Fibroblast of villous mesenchyme (primary cell): ENCODE data around the gene ZNF600. TPM values are rescaled to one million over a fixed set of nuclear protein-coding genes. Genes with fewer than 3 reads are reported as not detected.
"Not testable (repeated sequence)": the region's sequence is repeated elsewhere in the genome, so short reads cannot be mapped to it uniquely, and the experiment has no call there.

Source experiments
- DNase-seq: peaks from one replicate; pipeline ENCODE4 v3.0.0-alpha.2; 2010; ENCODE audit warnings: low read depth
- H3K4me3 ChIP-seq: 2 replicates; pipeline ENCODE4 v1.5.1; 2011; ENCODE audit warnings: low read depth, mild to moderate bottlenecking, low read length
- total RNA-seq: library from RNA; depleted of rRNA; stranded (reverse); fragments of >200 nt; gene quantifications from 2 replicates; pipeline ENCODE4 v1.2.3, GENCODE V29; 2012
- TF ChIP-seq, protein P1 (sequence below): IDR thresholded peaks from 2 replicates; pipeline ENCODE4 v1.5.1; 2012; ENCODE audit warnings: low read depth, mild to moderate bottlenecking, low read length; ENCODE audit not compliant: insufficient read depth

ZNF600 gene
- total RNA-seq, 1 donor, result 5.6 TPM

- no peak for DNase-seq
- H3K4me3 ChIP-seq, result peak overlapping the region; percentile 96
- TF ChIP-seq, protein P1, sequence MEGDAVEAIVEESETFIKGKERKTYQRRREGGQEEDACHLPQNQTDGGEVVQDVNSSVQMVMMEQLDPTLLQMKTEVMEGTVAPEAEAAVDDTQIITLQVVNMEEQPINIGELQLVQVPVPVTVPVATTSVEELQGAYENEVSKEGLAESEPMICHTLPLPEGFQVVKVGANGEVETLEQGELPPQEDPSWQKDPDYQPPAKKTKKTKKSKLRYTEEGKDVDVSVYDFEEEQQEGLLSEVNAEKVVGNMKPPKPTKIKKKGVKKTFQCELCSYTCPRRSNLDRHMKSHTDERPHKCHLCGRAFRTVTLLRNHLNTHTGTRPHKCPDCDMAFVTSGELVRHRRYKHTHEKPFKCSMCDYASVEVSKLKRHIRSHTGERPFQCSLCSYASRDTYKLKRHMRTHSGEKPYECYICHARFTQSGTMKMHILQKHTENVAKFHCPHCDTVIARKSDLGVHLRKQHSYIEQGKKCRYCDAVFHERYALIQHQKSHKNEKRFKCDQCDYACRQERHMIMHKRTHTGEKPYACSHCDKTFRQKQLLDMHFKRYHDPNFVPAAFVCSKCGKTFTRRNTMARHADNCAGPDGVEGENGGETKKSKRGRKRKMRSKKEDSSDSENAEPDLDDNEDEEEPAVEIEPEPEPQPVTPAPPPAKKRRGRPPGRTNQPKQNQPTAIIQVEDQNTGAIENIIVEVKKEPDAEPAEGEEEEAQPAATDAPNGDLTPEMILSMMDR, result no peak
These were observed 52.2 kb downstream of the ZNF600 start for GRCh38 chr19:52734331-52734892.

DNA sequence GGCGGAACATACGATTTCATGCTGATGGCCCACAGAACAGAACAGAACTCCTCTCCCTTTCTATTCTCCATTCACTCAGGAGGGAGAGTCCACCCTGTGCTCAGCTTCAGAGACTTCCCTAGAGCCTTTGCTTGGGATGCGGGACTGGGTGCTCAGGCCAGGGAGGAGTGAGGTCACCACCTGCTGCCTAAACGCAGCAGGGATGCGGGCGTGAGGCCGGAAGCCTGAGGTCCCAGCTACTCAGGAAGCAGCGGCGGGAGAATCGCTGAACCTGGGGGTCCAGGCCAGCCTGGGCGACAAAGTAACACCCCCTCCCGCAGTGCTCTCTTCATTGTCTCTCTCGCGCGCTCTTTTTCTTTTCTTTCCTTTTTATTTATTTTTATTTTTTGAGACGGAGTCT lies 60.5 kb downstream of the ZNF600 start:
- H3K4me3 ChIP-seq, DNase-seq: not testable (repeated sequence)

DNA sequence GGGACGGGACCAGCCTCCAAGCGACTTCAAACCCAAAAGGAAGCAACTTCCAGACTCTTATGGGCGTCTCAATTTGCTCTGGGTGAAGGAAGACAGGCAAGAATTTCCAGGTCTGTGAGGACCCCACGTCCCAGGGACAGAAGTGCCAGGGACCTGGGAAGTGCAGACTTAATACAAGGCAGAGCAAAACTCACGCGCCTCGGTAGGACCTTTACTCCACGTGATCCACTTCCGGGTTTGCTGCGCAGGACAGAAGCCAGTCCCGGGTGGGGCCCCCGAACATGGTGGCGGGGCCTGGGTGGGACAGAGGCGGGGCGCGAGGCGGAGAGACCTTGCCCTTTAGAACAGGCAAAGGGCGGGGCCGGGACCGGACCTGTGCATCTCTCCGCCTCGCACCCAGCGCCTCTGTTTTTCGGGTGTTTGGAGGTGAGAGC lies 61.0 kb downstream of the ZNF600 start:
- H3K4me3 ChIP-seq, result no peak overlapping the region
- TF ChIP-seq, protein P1, result no peak
- DNase-seq, result no peak

DNA sequence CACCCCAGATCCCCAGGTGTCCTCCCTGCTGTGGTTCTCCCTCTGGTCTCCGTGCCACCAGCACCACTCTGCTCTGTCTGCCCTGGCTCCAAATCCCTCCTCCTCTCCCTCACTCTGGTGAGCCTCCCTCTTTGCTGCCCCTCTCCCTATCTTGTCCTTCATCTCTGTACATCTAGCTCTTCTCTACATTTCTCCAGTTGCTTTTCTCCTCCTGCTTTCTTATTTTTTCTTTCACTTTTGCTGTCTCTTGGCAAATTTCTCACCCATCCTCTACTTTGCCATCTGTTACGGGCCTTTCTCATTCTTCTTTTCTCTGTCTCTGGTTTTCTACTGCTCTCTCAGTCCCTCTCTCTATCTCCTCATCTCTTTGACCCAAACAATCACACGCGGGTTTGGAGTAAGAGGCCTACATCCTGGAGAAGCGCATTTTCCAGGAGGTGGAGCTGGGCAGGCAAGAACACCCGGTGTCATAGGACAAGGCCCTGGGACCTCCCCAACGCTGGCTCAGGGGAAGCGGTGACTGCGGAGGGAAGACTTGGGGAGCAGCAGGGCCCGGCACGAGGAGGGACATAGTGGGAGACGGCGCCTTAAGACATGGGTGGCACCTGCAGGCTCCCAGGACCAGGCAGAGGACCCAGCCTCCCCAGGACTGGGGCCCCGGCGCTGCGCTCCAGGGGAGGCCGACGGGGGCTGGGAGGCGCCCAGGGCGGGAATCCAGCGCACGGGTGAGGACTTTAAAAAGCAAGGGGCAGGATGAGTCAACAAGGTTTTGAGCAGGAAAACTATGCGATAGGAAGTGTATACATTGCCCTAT lies 61.7 kb downstream of the ZNF600 start:
- TF ChIP-seq, protein P1, result no peak
- H3K4me3 ChIP-seq, result no peak overlapping the region
- DNase-seq, result no peak

DNA sequence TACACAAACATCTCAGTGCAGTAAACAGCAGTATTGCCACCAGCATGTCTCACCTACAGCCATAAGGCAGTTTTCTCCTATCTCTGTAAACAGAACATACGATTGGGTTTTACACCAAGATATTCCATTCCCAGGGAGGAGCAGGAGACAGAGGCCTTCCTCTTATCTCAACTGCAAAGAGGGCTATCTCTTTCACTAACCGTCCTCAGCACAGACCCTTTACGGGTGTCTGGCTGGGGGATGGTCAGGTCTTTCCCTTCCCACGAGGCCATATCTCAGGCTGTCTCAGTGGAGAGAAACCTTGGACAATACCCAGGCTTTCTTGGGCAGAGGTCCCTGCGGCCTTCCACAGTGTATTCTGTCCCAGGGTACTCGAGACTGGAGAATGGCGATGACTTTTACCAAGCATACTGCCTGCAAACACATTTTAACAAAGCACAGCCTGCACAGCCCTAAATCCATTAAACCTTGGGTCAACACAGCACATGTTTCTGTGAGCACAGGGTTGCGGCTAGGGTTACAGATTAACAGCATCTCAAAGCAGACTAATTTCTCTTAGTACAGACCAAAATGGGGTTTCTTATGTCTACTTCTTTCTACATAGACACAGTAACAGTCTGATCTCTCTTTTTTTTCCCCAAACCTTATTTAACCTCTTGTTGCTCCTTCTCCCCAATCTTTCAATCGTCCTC lies 62.5 kb downstream of the ZNF600 start:
- peak; percentile 65 for DNase-seq
- not testable (repeated sequence) for H3K4me3 ChIP-seq

GRCh38 chr19:52722062-52723003 lies 64.3 kb downstream of the ZNF600 start:
- TF ChIP-seq, protein P1, result no peak
- DNase-seq, result peak; percentile 89
- H3K4me3 ChIP-seq, result no peak overlapping the region

GRCh38 chr19:52720541-52720940 lies 66.0 kb downstream of the ZNF600 start:
- not testable (repeated sequence) for H3K4me3 ChIP-seq, DNase-seq

DNA sequence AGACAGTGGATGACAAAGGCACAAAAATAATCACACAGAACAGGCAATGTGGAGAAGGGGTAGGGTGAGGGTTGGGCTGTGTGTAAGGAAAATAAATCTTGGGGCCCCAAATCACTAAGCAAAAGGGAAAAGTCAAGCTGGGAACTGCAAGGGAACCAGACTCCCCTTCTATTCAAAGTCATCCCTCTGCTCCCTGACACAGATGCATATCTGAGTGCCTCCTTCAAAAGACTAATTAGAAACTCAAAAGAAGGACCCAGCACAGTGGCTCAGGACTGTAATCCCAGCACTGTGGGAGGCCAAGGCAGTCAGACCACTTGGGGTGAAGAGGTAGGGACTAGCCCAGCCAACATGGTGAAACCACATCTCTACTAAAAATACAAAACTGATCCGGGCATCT lies 70.1 kb downstream of the ZNF600 start:
- TF ChIP-seq, protein P1, result no peak
- no peak overlapping the region for H3K4me3 ChIP-seq
- no peak for DNase-seq

GRCh38 chr19:52715902-52716301 lies 70.7 kb downstream of the ZNF600 start:
- peak; percentile 15 for DNase-seq

GRCh38 chr19:52715330-52715729 lies 71.3 kb downstream of the ZNF600 start:
- not testable (repeated sequence) for DNase-seq

More at GRCh38 chr19:52715902-52716301, 70.7 kb downstream of the ZNF600 start:
- not testable (repeated sequence) for H3K4me3 ChIP-seq

More at GRCh38 chr19:52715330-52715729, 71.3 kb downstream of the ZNF600 start:
- not testable (repeated sequence) for H3K4me3 ChIP-seq
